NB4 (cell line): ENCODE data around the gene ABHD12.

Experiments used
- POLR2A ChIP-seq: IDR thresholded peaks from 2 replicates; pipeline ENCODE4 v1.6.1; 2011; ENCODE audit warnings: mild to moderate bottlenecking; ENCODE audit not compliant: insufficient read length; ENCODE audit errors: extremely low read depth
- TF ChIP-seq, protein P1 (sequence below): IDR thresholded peaks from one replicate; pipeline ENCODE4 v1.5.1; 2012; ENCODE audit warnings: low read depth, low read length

DNA sequence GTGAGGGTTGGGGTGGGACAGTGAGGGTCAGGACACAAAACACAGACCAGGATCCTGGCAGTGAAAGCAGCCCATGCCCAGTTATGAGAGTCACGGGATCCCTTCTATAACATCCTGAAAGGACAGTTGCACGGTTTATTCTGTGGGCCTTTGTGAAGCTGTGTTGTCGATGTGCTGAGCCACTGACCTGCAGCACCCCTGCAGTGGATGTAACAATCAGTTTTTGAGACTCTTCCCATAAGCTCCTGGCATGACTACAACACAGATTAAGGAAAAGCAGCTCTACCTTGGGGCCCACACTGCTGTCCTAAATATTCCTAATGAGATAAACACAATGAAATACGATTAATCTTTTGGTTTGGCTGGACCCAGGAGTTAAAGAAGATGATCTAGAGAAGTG lies 139.1 kb downstream of the ABHD12 start:
- TF ChIP-seq POLR2A: no peak
- TF ChIP-seq, protein P1, sequence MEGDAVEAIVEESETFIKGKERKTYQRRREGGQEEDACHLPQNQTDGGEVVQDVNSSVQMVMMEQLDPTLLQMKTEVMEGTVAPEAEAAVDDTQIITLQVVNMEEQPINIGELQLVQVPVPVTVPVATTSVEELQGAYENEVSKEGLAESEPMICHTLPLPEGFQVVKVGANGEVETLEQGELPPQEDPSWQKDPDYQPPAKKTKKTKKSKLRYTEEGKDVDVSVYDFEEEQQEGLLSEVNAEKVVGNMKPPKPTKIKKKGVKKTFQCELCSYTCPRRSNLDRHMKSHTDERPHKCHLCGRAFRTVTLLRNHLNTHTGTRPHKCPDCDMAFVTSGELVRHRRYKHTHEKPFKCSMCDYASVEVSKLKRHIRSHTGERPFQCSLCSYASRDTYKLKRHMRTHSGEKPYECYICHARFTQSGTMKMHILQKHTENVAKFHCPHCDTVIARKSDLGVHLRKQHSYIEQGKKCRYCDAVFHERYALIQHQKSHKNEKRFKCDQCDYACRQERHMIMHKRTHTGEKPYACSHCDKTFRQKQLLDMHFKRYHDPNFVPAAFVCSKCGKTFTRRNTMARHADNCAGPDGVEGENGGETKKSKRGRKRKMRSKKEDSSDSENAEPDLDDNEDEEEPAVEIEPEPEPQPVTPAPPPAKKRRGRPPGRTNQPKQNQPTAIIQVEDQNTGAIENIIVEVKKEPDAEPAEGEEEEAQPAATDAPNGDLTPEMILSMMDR: no peak
